G401 (cell line): ENCODE results near the gene TTYH1. TPM values are rescaled to one million over a fixed set of nuclear protein-coding genes. Genes with fewer than 3 reads are reported as not detected.

Experiments used
- total RNA-seq: library from RNA; depleted of rRNA; stranded (reverse); fragments of >200 nt; shearing (Covaris generic); gene quantifications from 2 replicates; pipeline ENCODE4 v1.2.3, GENCODE V29; 2014; rRNA removed

TTYH1 gene
- total RNA-seq, 1 experiment from 2014 or later, result 0.10 TPM

Other genes with a start within 250 kb of the TTYH1 start
- gene TMC4, start 242.3 kb upstream of the TTYH1 start, total RNA-seq, result 9.6 TPM in 1 of 2 replicates, not detected in the other
- gene MBOAT7, start 225.9 kb upstream of the TTYH1 start, total RNA-seq, result 36.3 and 46.0 TPM in 2 replicates
- 146 and 178 TPM in 2 replicates for gene TSEN34, start 224.2 kb upstream of the TTYH1 start, total RNA-seq
- gene RPS9, start 214.6 kb upstream of the TTYH1 start, total RNA-seq, result 2,874 and 3,759 TPM in 2 replicates
- gene LILRB3, start 192.5 kb upstream of the TTYH1 start, total RNA-seq, result 0.74 and 0.81 TPM in 2 replicates
- gene LILRA6, start 172.7 kb upstream of the TTYH1 start, total RNA-seq, result not detected in 2 replicates
- not detected in 2 replicates for gene LILRB5, start 158.2 kb upstream of the TTYH1 start, total RNA-seq
- gene LILRB2, start 134.4 kb upstream of the TTYH1 start, total RNA-seq, result not detected in 2 replicates
- gene LILRA5, start 102.3 kb upstream of the TTYH1 start, total RNA-seq, result not detected in 2 replicates
- not detected in 2 replicates for gene LILRA4, start 76.3 kb upstream of the TTYH1 start, total RNA-seq
- gene LAIR1, start 50.5 kb upstream of the TTYH1 start, total RNA-seq, result 0.37 TPM in 1 of 2 replicates, not detected in the other
- gene LENG8, start 33.7 kb downstream of the TTYH1 start, total RNA-seq, result 5.3 and 12.4 TPM in 2 replicates
- gene LENG9, start 48.3 kb downstream of the TTYH1 start, total RNA-seq, result 20.6 and 20.7 TPM in 2 replicates
- gene CDC42EP5, start 57.8 kb downstream of the TTYH1 start, total RNA-seq, result 85.4 and 87.3 TPM in 2 replicates
- gene LAIR2, start 87.4 kb downstream of the TTYH1 start, total RNA-seq, result not detected in 2 replicates
- gene LILRA2, start 158.3 kb downstream of the TTYH1 start, total RNA-seq, result not detected in 2 replicates
- not detected in 2 replicates for gene LILRA1, start 178.2 kb downstream of the TTYH1 start, total RNA-seq
- gene LILRB1, start 215.0 kb downstream of the TTYH1 start, total RNA-seq, result not detected in 2 replicates
- gene LILRB4, start 247.5 kb downstream of the TTYH1 start, total RNA-seq, result not detected in 2 replicates